ENCODE measurements around the gene FAM171A2.
"Not testable (repeated sequence)": the region's sequence is repeated elsewhere in the genome, so short reads cannot be mapped to it uniquely, and the experiment has no call there.

GRCh38 chr17:44347206-44348055 is 16.2 kb downstream of the FAM171A2 start:
- TF ChIP-seq CTCF (optimal IDR thresholded peaks at IDR 0.05 in 1 of 3, IDR thresholded peaks at IDR 0.05 in 1 of 3, conservative IDR thresholded peaks at IDR 0.05 in 1 of 3; ENCODE audit: extremely low read depth in 1 of 3, insufficient read depth in 2 of 3, low read length in 3 of 3); EZH2 (IDR thresholded peaks at IDR 0.05; ENCODE audit: low read length): not testable (repeated sequence)

Measured in keratinocyte (primary cell).